Mesothelial cell of epicardium (in vitro differentiated cells): Measurements from ENCODE around the gene TBC1D21. TPM values are rescaled to one million over a fixed set of nuclear protein-coding genes. Genes with fewer than 3 reads are reported as not detected.

ENCODE experiments used
- DNase-seq, 2 experiments: peaks; one replicate each; pipeline ENCODE4 v3.0.0; 2021; ENCODE audit warnings: low spot score in 2 of 2; ENCODE audit not compliant: unreplicated experiment in 2 of 2
- H3K27ac Mint-ChIP-seq: 2 replicates; pipeline ENCODE4 v1.8.0; 2021; ENCODE audit warnings: mixed read lengths
- H3K27me3 Mint-ChIP-seq: 2 replicates; pipeline ENCODE4 v1.8.0; 2021; ENCODE audit warnings: low read depth, mixed read lengths
- H3K36me3 Mint-ChIP-seq: 2 replicates; pipeline ENCODE4 v1.8.0; 2021; ENCODE audit warnings: mixed read lengths
- H3K4me1 Mint-ChIP-seq: 2 replicates; pipeline ENCODE4 v1.8.0; 2021; ENCODE audit warnings: mixed read lengths
- H3K4me3 Mint-ChIP-seq: 2 replicates; pipeline ENCODE4 v1.8.0; 2021; ENCODE audit warnings: mild to moderate bottlenecking, moderate library complexity, mixed read lengths
- H3K9me3 Mint-ChIP-seq: 2 replicates; pipeline ENCODE4 v1.8.0; 2021; ENCODE audit warnings: mixed read lengths
- total RNA-seq: library from RNA; stranded (reverse); gene quantifications from 3 replicates; pipeline ENCODE4 v1.2.1, GENCODE V29; 2021
- TF ChIP-seq, protein P1 (sequence below): fragments of 200-600 bp; sonication (generic); IDR thresholded peaks from one replicate; pipeline ENCODE4 v1.5.0; 2021; ENCODE audit warnings: antibody characterized with exemption; ENCODE audit not compliant: unreplicated experiment

Gene TBC1D21
- total RNA-seq, 1 donor from 2014 or later, result not detected

DNA sequence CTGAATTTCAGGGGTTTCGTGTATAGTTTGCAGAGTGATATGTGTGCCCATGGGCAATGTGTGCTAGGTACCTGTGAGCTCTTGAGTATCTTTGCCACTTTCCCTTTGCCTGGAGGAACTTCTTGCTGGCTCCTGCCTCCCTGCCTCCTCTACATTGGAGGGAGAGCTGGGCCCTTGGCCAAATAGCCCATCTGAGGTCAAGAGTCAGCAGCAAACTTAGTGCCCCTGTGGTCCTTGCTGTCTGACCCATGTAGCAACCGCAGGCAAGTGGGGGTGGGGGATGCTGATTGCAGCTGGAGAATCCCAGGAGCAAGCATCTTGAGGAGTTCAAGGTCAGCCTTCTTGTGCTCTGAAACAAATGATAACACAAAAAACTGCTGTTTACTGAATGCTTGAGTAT is 5.4 kb upstream of the TBC1D21 start:
- no peak for DNase-seq
- no peak overlapping the region for H3K27ac Mint-ChIP-seq
- no peaks in the 10 kb centered on the region for H3K36me3 Mint-ChIP-seq
- TF ChIP-seq, protein P1, sequence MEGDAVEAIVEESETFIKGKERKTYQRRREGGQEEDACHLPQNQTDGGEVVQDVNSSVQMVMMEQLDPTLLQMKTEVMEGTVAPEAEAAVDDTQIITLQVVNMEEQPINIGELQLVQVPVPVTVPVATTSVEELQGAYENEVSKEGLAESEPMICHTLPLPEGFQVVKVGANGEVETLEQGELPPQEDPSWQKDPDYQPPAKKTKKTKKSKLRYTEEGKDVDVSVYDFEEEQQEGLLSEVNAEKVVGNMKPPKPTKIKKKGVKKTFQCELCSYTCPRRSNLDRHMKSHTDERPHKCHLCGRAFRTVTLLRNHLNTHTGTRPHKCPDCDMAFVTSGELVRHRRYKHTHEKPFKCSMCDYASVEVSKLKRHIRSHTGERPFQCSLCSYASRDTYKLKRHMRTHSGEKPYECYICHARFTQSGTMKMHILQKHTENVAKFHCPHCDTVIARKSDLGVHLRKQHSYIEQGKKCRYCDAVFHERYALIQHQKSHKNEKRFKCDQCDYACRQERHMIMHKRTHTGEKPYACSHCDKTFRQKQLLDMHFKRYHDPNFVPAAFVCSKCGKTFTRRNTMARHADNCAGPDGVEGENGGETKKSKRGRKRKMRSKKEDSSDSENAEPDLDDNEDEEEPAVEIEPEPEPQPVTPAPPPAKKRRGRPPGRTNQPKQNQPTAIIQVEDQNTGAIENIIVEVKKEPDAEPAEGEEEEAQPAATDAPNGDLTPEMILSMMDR, result no peak
- no peak overlapping the region for H3K4me3 Mint-ChIP-seq
- H3K9me3 Mint-ChIP-seq, result peaks cover 13% of the 10 kb centered on the region
- peaks cover 7% of the 10 kb centered on the region for H3K4me1 Mint-ChIP-seq
- peaks cover 84% of the 10 kb centered on the region for H3K27me3 Mint-ChIP-seq

DNA sequence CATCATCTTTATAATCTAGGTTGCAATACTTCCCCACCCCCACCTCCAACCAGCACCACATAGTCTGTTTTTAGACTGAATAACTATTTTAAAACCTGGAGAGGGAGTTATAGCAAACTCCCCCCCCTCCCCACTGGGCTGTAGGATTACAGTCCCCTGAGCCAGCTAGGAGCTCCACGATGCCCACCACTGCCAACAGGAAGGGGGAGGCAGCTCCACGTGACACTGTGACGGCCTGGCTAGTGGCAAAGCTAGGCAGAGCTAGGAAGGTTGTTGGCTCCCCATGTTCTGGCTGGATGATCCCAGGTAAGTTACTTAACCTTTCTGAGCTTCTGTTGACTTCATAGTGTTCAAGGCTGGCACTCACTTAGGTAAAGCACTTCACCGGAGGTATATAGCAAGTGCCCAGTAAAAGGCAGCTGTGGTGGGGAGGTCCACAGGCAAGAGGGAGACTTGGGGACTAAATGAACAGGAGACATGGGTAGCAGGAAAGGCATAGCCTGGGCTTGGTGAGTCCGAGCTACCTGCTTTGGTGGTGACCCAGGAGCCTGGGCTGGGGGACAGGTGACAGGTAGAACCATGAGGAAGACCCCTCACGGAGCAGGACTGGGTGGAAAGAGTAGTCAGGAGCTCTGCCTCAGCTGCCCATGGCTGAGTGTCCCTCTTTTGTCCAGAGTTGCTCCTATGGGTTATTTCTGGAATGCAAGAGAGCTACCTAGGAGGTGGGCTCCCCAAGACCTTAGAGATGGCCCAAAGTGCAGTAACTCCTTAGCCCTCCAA is 4.0 kb upstream of the TBC1D21 start:
- Mint-ChIP-seq H3K4me1 (peaks cover 7% of the 10 kb centered on the region), H3K27ac (no peak overlapping the region), H3K36me3 (no peaks in the 10 kb centered on the region), H3K9me3 (peaks cover 5% of the 10 kb centered on the region), H3K27me3 (peaks cover 88% of the 10 kb centered on the region), H3K4me3 (no peak overlapping the region)
- no peak for DNase-seq
- TF ChIP-seq, protein P1, result no peak

DNA sequence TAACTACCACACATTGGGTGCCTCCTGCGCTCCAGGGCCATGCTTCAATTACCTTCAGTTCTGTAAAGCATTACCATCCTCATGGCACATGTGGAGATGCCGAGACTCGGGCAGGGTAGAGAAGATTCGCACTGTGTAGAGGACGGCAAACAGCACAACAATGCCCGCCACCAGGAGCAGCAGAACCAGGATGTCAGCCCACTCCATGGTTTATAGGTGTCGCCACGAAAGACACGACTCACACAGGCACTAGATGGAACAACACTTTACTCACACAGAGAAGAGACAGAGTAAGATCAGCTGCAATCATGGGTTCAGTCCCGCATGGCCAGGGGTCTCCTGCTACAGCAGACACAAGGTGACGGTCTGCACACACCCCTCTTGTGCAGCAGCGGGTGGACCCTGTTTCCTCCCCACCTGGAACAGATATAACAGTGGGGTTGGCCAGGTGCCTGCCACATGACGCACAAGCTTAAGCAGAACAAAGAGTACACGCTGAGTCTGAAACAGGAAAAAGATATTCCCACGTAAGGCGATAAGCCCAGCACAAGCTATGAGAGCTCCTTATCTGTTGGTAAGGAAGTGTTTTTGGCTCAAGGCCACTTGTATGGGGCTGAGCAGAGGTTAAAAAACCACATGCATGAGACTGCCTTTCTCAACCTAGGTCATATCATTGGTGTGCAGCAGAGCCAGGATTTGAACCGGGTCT is 2.5 kb upstream of the TBC1D21 start:
- Mint-ChIP-seq H3K4me3 (no peak overlapping the region), H3K27me3 (peaks cover 82% of the 10 kb centered on the region), H3K9me3 (no peaks in the 10 kb centered on the region), H3K4me1 (peaks cover 7% of the 10 kb centered on the region), H3K27ac (peak overlapping the region; percentile 11), H3K36me3 (no peaks in the 10 kb centered on the region)
- TF ChIP-seq, protein P1, result no peak
- no peak for DNase-seq

DNA sequence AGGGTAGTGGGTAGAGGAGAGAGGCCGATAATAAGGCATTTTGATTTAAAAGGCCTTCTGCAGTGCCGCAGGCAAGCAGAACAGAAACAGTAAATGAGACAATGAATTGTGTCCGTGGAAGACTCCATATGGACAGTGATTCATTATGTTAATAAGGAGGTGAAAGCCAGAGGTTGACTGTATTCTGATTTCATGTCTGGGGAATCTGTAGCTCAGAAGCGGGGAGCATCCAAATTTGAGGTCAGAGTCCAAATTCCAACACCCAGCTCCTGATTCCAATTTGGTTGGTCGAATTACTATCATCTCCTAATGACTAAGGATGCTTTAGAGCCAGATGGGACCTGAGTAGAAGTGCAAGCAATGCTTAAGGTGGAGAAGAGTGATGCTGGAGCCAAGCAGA is 1.0 kb upstream of the TBC1D21 start:
- TF ChIP-seq, protein P1, result no peak
- peaks cover 75% of the 10 kb centered on the region for H3K27me3 Mint-ChIP-seq
- peaks cover 7% of the 10 kb centered on the region for H3K4me1 Mint-ChIP-seq
- H3K36me3 Mint-ChIP-seq, result no peaks in the 10 kb centered on the region
- no peak overlapping the region for H3K4me3 Mint-ChIP-seq
- no peaks in the 10 kb centered on the region for H3K9me3 Mint-ChIP-seq
- H3K27ac Mint-ChIP-seq, result no peak overlapping the region
- no peak for DNase-seq

DNA sequence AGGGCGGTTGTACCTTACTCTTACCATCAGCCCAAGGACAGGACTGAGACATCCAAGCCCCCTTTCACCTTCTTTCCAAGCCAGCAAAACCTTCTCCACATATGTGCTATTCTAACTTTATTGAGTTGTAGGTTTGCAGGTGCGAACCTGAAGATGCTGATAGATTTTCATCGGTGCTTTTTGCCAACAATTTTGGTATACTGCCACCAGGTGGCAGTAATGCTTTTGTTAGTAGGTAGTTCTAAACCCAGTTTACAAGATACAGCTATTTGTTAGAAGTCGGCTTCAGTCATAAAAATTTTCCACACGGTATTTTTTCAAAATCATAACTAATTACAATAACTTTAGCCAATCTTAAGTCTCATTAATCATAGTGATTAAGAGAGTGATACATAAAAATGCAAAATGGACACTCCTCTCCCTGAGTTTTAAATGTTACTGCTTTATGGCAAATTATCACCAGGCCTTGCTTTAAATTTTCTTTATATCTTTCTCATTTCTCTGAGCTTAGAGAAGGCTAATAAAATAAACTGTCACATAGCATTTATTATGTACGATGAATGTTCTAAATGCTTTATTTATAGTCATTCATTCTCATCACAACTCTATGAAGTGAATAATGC is 636 bp downstream of the TBC1D21 start:
- TF ChIP-seq, protein P1, result peak; percentile 76
- no peak for DNase-seq
- peaks cover 69% of the 10 kb centered on the region for H3K27me3 Mint-ChIP-seq
- no peaks in the 10 kb centered on the region for H3K36me3 Mint-ChIP-seq
- peaks cover 7% of the 10 kb centered on the region for H3K4me1 Mint-ChIP-seq
- H3K27ac Mint-ChIP-seq, result no peak overlapping the region
- H3K4me3 Mint-ChIP-seq, result no peak overlapping the region
- H3K9me3 Mint-ChIP-seq, result peaks cover 4% of the 10 kb centered on the region
